Inferior parietal cortex (tissue), 1 donor: ENCODE data around the gene GFM1.

ENCODE experiments used
- DNase-seq: peaks from one replicate; pipeline ENCODE4 v3.0.0-alpha.2; 2016; ENCODE audit errors: extremely low spot score

Gene GFM1

GRCh38 chr3:158644345-158644908 lies at the start of gene GFM1:
TSS of gene GFM1 (plus strand) at chr3:158644527. CDS start at chr3:158644635, 108 bp downstream.
- peak; percentile 98 for DNase-seq

DNA sequence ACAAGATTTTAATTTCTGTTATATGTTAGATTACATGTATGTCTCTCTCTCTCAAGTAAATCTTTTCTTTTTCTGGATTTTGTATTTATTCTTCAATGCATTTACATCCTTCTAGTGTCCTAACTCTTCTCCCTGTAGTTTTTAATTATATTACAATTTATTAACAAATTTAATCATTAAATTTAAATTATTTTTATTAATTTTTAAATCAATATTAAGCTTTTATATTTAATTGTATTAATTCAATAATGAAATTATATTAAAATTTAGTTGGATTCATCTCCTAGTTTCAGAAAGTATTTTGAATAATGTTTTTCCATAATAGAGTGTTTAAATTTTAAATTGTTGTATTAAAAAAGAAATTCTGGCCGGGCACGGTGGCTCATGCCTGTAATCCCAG lies 43.5 kb upstream of the GFM1 start:
- no peak for DNase-seq

DNA sequence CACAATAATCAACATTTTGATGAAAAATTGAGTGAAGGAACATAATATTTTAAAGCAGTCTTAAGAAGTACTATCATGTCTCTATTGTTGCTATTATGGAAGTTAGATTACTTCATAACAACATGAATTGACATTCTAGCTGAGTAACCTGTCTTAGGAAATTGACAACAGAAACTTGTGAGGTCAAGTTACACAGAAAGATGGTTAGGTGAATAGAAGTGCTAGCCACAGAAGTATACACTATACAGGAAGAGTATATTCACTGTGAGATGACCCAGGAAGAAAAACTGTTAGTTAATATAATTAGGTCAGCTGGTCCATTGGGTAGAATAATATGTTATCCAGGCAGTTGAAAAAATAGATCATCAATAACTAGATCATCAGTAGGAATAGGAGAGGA lies 42.1 kb upstream of the GFM1 start:
- no peak for DNase-seq

DNA sequence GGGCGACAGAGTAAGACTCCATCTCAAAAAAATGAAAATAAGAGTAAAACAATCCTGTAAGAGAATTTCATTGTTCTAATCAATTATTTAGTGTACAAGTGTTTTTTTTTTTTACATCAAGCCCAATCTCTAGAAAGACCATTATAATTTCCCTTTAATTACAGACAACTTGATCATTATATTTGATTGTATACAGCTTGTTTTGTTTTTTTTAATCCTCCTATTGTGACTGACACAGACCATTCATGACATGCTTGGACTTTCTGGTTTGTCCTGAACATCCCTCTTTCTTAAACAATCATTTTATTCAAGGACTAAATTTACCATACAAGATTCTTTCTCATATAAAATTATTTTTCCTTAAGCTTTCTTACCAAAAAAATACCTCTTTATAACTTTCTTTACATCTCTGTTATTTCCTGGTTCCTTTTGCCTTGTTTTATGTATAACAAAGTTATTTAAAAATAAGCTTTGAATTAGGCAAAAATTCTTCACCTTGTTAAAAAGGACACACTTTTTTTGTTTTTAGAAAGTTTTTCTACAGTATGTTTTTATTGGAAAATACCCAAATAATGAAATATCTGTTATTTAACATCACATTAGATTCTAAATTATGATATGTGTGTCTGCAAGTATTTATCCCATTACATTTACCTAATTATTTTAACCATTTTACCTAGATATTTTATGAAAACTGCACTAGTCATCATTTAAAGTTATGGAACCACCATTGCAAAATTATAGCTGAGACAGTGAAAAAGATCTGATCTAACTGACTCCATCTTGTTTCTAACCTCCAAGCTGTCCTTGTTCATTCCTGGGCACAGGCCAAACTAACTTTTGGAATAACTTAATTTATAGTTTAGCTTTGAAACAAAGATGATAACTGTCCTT lies 26.1 kb upstream of the GFM1 start:
- no peak for DNase-seq

DNA sequence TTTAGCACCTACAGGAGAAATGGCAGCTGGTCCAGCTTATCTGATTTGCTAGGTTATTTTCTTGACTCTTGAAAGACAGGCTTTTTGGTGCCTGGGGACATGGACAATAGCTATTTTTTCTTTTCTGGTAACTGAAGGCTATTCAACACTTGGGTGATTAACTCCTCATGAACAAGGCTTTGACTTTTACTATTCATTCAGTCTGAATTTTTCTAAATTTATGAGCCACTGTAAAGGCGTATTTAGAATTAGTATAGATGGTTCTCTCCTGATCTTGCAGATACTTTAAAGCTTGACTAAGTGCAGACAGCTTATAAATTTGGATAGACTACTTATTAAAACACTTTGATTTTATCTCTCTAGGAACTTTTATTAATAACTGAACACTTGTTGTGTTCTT lies 18.4 kb upstream of the GFM1 start:
- DNase-seq = no peak

DNA sequence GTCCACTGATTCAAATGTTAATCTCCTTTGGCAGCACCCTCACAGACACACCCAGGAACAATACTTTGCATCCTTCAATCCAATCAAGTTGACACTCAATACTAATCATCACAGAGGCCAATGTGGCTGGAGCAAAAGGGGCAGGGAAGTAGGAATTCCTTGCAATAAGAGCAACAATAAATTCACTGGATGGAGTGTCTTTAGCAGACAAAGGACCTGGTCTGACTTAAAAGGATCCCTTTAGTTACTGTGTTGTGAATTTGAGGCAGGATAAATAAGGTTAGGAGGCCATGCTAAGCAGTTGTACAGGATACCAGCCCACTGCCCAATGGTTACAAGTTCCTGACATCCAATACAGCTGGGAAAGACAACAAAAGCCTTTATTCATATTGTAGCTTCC lies 12.3 kb upstream of the GFM1 start:
- no peak for DNase-seq

DNA sequence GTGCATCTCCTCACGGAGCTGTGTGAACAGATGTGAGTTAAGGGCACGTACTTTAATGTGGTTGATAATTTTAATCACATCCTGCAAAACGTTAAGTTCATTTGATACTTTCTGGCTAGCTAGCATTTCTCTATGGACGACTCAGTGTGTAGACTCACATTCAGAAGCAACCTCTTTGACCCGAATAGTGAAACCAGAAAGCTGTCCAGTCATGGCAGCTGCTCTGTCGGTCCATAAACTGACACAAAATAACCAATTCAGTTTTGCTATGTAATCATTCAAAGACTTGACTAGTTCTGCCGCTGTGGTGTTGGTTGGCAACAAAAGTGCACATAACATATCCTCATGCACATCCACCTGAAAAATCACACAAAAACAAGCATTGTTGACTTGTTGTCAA lies 3.7 kb upstream of the GFM1 start:
- DNase-seq = no peak

DNA sequence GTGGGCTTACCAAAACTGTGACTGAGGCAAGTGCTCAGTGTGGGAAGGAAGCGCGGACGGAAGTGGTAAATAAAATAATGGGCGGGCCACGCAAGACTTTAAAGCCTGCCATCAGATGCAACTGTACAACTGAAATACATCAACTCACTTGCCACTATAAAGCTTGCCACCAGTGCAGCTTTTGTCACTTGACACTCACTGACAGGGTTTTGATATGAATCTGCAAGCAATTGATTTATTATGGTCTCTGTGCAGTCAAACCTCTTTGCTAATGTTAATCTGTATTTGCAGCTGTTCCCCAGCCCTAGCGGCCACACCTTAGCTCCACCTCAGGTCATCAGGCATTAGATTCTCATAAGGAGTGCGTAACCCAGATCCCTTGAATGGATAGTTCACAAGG lies 2.3 kb upstream of the GFM1 start:
- DNase-seq = no peak

- no peak for DNase-seq
Measured at GRCh38 chr3:158642474-158643210, 1.7 kb upstream of the GFM1 start.

DNA sequence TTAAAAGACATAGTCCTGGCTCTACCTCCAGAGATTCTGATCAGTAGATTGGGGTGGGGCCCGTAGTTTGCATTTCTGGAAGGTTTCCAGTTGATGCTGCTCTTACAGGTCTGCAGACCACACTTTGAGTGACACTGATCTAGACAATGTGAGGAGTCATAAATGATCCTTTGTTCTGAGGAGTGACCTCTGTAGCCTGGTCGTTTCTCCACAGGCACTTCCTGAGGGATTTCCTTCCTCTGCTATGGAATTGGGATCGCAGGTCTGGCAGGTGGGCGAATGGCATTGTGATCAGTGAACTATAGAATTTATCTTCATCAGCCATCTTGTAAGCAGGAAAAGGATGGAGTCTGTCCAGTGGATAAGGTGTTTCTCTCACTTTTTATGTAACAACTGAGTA lies 5.5 kb downstream of the GFM1 start:
- no peak for DNase-seq

GRCh38 chr3:158651192-158651591 lies 6.9 kb downstream of the GFM1 start:
- DNase-seq = no peak

GRCh38 chr3:158652463-158652862 lies 8.1 kb downstream of the GFM1 start:
- no peak for DNase-seq

GRCh38 chr3:158658889-158659288 lies 14.6 kb downstream of the GFM1 start:
- no peak for DNase-seq

DNA sequence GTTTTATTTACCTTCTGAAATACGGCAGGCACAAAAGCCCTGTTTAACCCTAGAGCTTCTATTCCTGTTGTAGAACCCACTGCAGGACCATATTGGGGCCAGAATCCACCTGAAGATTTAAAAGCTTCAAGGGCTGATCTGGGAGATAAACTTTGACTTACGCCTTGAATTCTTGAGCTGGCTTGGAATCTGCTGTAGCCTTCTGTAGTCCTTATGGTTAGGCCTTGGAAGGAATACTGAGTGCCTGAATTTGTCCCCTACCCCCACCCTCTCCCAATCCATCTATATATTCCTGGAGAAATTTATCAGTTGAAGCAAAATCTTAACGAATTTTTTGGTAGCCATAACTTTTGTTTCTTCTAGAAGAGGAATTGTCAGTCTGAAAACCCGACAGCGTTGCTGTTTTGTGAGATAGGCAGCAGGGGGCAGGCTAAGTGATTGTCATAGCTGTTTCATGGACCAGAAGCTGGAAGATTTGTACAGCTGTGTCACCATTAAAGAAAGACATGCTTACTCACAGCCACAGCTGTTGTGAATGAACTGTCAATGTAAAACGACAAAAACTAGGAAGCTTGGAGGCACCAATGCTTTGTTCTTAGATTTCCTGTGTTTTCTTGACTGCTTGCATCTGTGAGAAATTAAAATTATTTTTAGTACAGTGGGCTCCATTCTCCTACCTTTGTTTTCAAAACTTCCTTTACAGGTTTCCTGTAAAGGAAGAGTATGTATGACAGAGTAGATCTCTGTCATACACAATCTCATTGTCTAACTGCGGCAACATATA lies 15.3 kb downstream of the GFM1 start:
- peak; percentile 70 for DNase-seq

GRCh38 chr3:158660711-158661110 lies 16.4 kb downstream of the GFM1 start:
- DNase-seq = no peak

DNA sequence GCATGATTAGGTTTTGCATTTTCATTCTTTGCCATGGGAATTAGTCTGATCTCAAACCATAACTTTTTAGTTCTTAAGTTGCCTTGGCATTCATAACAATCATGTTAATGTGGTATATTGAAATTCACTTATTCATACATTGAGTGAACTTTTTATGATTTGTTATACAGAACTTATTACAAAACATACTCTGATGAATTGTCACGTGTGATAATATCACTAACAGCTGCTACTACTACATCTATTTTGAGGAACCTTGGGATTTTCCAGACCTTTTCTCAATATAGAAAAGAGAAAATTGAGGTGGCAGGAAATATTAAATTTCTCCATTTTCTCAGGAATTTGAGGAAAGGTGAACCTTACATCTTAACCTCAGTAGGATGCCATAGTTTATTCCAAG lies 18.9 kb downstream of the GFM1 start:
- DNase-seq = no peak

GRCh38 chr3:158663832-158664231 lies 19.5 kb downstream of the GFM1 start:
- DNase-seq = no peak

- no peak for DNase-seq
Measured at GRCh38 chr3:158666416-158666815, 22.1 kb downstream of the GFM1 start.

GRCh38 chr3:158668506-158668905 lies 24.2 kb downstream of the GFM1 start:
- no peak for DNase-seq

DNA sequence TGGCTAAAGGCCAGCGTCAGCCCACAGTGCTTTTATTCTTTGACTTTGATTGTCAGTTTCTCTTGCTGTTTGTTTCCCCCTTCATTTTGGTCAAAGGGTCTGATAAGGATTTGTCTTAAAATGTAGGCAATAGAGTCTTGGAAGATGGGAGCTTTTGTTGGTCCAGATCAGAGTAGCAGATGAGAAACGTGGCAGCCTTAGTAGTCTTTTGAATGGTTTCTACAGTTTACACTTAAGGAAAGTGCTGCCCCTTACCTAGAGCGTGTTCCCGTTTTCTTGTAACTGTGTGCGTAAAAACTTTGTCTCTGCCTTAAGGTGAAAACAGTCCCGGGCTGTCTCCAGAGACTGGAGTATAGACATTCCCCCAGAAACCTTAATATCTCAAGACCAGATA lies 27.5 kb downstream of the GFM1 start:
- no peak for DNase-seq

GRCh38 chr3:158672215-158673176 lies 28.2 kb downstream of the GFM1 start, which contains the start of gene LXN:
TSS of gene LXN (minus strand) at chr3:158672648. CDS start at chr3:158672478, 170 bp downstream.
- peak; percentile 26 for DNase-seq
